H1 (cell line): ENCODE data around the gene ASTN2. TPM values are rescaled to one million over a fixed set of nuclear protein-coding genes. Genes with fewer than 3 reads are reported as not detected.

Experiments
- CTCF ChIA-PET: fragments of 300-600 bp; sonication (Branson Sonifier 250); formaldehyde crosslinking; loops from one replicate; lab custom pipeline; 2021; ENCODE audit not compliant: partially characterized antibody; lab: Charles Lee
- POLR2A ChIA-PET: fragments of 300-600 bp; sonication (Branson Sonifier 250); formaldehyde crosslinking; loops from one replicate; lab custom pipeline; 2021; ENCODE audit warnings: inconsistent platforms; ENCODE audit not compliant: partially characterized antibody; lab: Charles Lee
- DNase-seq, 2 experiments: peaks; one replicate each; pipeline versions ENCODE4 v3.0.0 to v3.0.0-alpha.2; 2010 to 2022; ENCODE audit warnings: low spot score in 2 of 2, low read depth in 1 of 2, mixed read lengths in 1 of 2
- FAIRE-seq: peaks from 2 replicates; lab custom pipeline; 2011; peaks lifted over from hg19 to GRCh38; lab: Jason Lieb, UNC
- H2AFZ ChIP-seq: 2 replicates; pipeline ENCODE4 v1.8.1; 2012; ENCODE audit warnings: low read length, inconsistent platforms
- H2AK5ac ChIP-seq: 2 replicates; pipeline ENCODE4 v1.6.1; 2013; ENCODE audit warnings: low read depth, low read length
- H2BK120ac ChIP-seq: replicated peaks from 2 replicates; pipeline ENCODE3; 2013; ENCODE audit warnings: low read depth, low read length, inconsistent platforms
- H2BK12ac ChIP-seq: 2 replicates; pipeline ENCODE4 v1.6.1; 2013; ENCODE audit warnings: low read depth, low read length
- H2BK15ac ChIP-seq: 2 replicates; pipeline ENCODE4 v1.6.1; 2013; ENCODE audit warnings: low read length
- H2BK20ac ChIP-seq: 2 replicates; pipeline ENCODE4 v1.6.1; 2013; ENCODE audit warnings: low read length
- H2BK5ac ChIP-seq: 2 replicates; pipeline ENCODE4 v1.6.1; 2013; ENCODE audit warnings: low read depth, low read length
- H3K14ac ChIP-seq: 2 replicates; pipeline ENCODE4 v1.6.1; 2013; ENCODE audit warnings: inconsistent platforms; ENCODE audit not compliant: insufficient read length
- H3K18ac ChIP-seq: 2 replicates; pipeline ENCODE4 v1.6.1; 2013; ENCODE audit warnings: low read length; ENCODE audit errors: extremely low read depth
- H3K23ac ChIP-seq: 2 replicates; pipeline ENCODE4 v1.6.1; 2013; ENCODE audit warnings: inconsistent platforms; ENCODE audit not compliant: insufficient read length
- H3K23me2 ChIP-seq: 2 replicates; pipeline ENCODE4 v1.6.1; 2013; ENCODE audit warnings: low read depth, low read length
- H3K27ac ChIP-seq: 2 replicates; pipeline ENCODE4 v1.6.1; 2011; ENCODE audit warnings: low read depth, low read length, inconsistent platforms
- H3K27me3 ChIP-seq, 4 experiments: replicated peaks in 1 of 4; 1 replicate in 1 of 4; 2 replicates in 3 of 4; pipeline versions ENCODE4 v1.6.1 to v1.8.1; 2011 to 2013; ENCODE audit warnings: low read length in 3 of 4, mild to moderate bottlenecking in 3 of 4, inconsistent platforms in 2 of 4, mixed read lengths in 2 of 4, moderate library complexity in 1 of 4; ENCODE audit not compliant: control insufficient read depth in 3 of 4, insufficient read depth in 3 of 4; ENCODE audit errors: extremely low read depth in 1 of 4
- H3K36me3 ChIP-seq, 4 experiments: 2 replicates each; pipeline versions ENCODE4 v1.6.1 to v1.8.1; 2011 to 2013; ENCODE audit warnings: mild to moderate bottlenecking in 4 of 4, low read length in 3 of 4, moderate library complexity in 2 of 4, control low read depth in 1 of 4, inconsistent platforms in 1 of 4; ENCODE audit not compliant: insufficient read depth in 4 of 4, control insufficient read depth in 2 of 4
- H3K4ac ChIP-seq: replicated peaks from 2 replicates; pipeline ENCODE3; 2013; ENCODE audit warnings: low read length, low read depth, mixed read lengths, inconsistent platforms; ENCODE audit not compliant: insufficient read length
- H3K4me1 ChIP-seq, 4 experiments: replicated peaks in 1 of 4; 1 replicate in 1 of 4; 2 replicates in 3 of 4; pipeline versions ENCODE4 v1.6.1 to v1.8.1; 2011 to 2013; ENCODE audit warnings: low read length in 3 of 4, inconsistent platforms in 2 of 4, mixed read lengths in 1 of 4; ENCODE audit not compliant: insufficient read depth in 4 of 4, control insufficient read depth in 3 of 4
- H3K4me2 ChIP-seq, 2 experiments: 2 replicates each; pipeline versions ENCODE4 v1.6.1 to v1.8.1; 2011 to 2013; ENCODE audit warnings: low read depth in 2 of 2, low read length in 2 of 2, control low read depth in 1 of 2, inconsistent platforms in 1 of 2, mild to moderate bottlenecking in 1 of 2; ENCODE audit not compliant: insufficient read depth in 1 of 2
- H3K4me3 ChIP-seq, 4 experiments: fragments of 200-600, 300-600 bp in 1 of 4; sonication (generic), shearing (Covaris generic), sonication (Bioruptor Twin) in 1 of 4; 2 replicates each; pipeline versions ENCODE4 v1.5.1 to v1.8.1; 2011 to 2016; ENCODE audit warnings: low read length in 4 of 4, low read depth in 3 of 4, control low read depth in 2 of 4, inconsistent platforms in 2 of 4, mild to moderate bottlenecking in 2 of 4, mixed read lengths in 1 of 4, moderate library complexity in 1 of 4; ENCODE audit not compliant: insufficient read depth in 2 of 4; ENCODE audit errors: extremely low read depth in 1 of 4
- H3K56ac ChIP-seq: replicated peaks from 2 replicates; pipeline ENCODE3; 2013; ENCODE audit warnings: low read depth, mild to moderate bottlenecking, mixed read lengths, low read length, inconsistent platforms; ENCODE audit not compliant: insufficient read length
- H3K79me1 ChIP-seq: 2 replicates; pipeline ENCODE4 v1.6.1; 2013; ENCODE audit warnings: low read depth, low read length, control low read depth
- H3K79me2 ChIP-seq, 2 experiments: 2 replicates each; pipeline versions ENCODE4 v1.6.1 to v1.8.1; 2012 to 2013; ENCODE audit warnings: low read length in 2 of 2, mild to moderate bottlenecking in 2 of 2, inconsistent platforms in 1 of 2; ENCODE audit not compliant: insufficient read depth in 2 of 2, control insufficient read depth in 1 of 2
- H3K9ac ChIP-seq, 4 experiments: replicated peaks in 1 of 4; 1 replicate in 1 of 4; 2 replicates in 3 of 4; pipeline versions ENCODE4 v1.6.1 to v1.8.1; 2011 to 2013; ENCODE audit warnings: low read depth in 3 of 4, low read length in 3 of 4, control low read depth in 2 of 4, mild to moderate bottlenecking in 2 of 4, moderate library complexity in 2 of 4, inconsistent platforms in 1 of 4; ENCODE audit errors: extremely low read depth in 1 of 4
- H3K9me3 ChIP-seq, 2 experiments: 2 replicates each; pipeline versions ENCODE4 v1.6.1 to v1.8.1; 2012 to 2013; ENCODE audit warnings: mild to moderate bottlenecking in 2 of 2, moderate library complexity in 2 of 2, control low read depth in 1 of 2, inconsistent platforms in 1 of 2, low read depth in 1 of 2, low read length in 1 of 2, mixed read lengths in 1 of 2; ENCODE audit not compliant: insufficient read depth in 2 of 2
- H4K20me1 ChIP-seq, 2 experiments: replicated peaks in 1 of 2; 2 replicates each; pipeline versions ENCODE3 to v1.8.1; 2011 to 2013; ENCODE audit warnings: inconsistent platforms in 2 of 2, low read length in 2 of 2, mild to moderate bottlenecking in 1 of 2; ENCODE audit not compliant: insufficient read depth in 2 of 2, control insufficient read depth in 1 of 2
- H4K5ac ChIP-seq: 2 replicates; pipeline ENCODE4 v1.6.1; 2013; ENCODE audit warnings: low read length, low read depth, mixed read lengths, inconsistent platforms; ENCODE audit not compliant: insufficient read length
- H4K8ac ChIP-seq: 2 replicates; pipeline ENCODE4 v1.8.0; 2013; ENCODE audit warnings: mild to moderate bottlenecking, moderate library complexity, low read length, inconsistent platforms; ENCODE audit not compliant: insufficient read depth; ENCODE audit errors: extremely low read depth
- H4K91ac ChIP-seq: replicated peaks from 2 replicates; pipeline ENCODE3; 2013; ENCODE audit warnings: low read length, mixed read lengths, inconsistent platforms; ENCODE audit not compliant: insufficient read length
- TCF12 ChIP-seq: IDR thresholded peaks from 2 replicates; pipeline ENCODE4 v1.6.1; 2011; ENCODE audit warnings: low read depth, mild to moderate bottlenecking, low read length
- WGBS, 2 experiments: shearing (Covaris generic) in 1 of 2; methylation state at CpG; one replicate each; pipeline versions ENCODE4 v1.1.6 to v1.1.7; 2013 to 2015; ENCODE audit warnings: low lambda C conversion rate in 2 of 2, mixed read lengths in 2 of 2, inconsistent platforms in 1 of 2, low coverage in 1 of 2, missing lambda C conversion rate in 1 of 2; ENCODE audit not compliant: insufficient replicate concordance in 2 of 2, insufficient coverage in 1 of 2, insufficient read length in 1 of 2; ENCODE audit errors: extremely low coverage in 1 of 2, missing lambda C conversion rate in 1 of 2; 5-methylcytosine and 5-hydroxymethylcytosine counted together
- polyA plus RNA-seq, 7 experiments: library from polyadenylated mRNA; depleted of rRNA in 3 of 7; stranded (reverse) in 5 of 7; unstranded in 2 of 7; fragments of >200 nt in 5 of 7; fragments of 200-250 nt in 2 of 7; gene quantifications; 1 replicate in 5 of 7; 2 replicates in 1 of 7; 4 replicates in 1 of 7; pipeline versions ENCODE4 v1.2.1 to v1.2.3, GENCODE V29; 2011 to 2013; ENCODE audit warnings: missing spikeins in 2 of 7, mixed read lengths in 2 of 7
- total RNA-seq: library from RNA; stranded (reverse); fragmentation: NEBNext Ultra II Directional; extraction: Animal tissue kit (Norgen Biotek cat#: 25700); gene quantifications from 2 replicates; pipeline ENCODE4 v1.2.1, GENCODE V29; 2021
- TF ChIP-seq, protein P1 (sequence below): IDR thresholded peaks from 2 replicates; pipeline ENCODE4 v1.6.1; 2011; ENCODE audit warnings: low read length, improper control_type of control experiment

The ASTN2 gene
- total and polyA plus RNA-seq, 2 of the 8 experiments (the other 6 are each of a cell fraction or from before 2014, with no cell fraction given), result 8.2 to 13.7 TPM

GRCh38 chr9:116674210-116674980 is 740.5 kb downstream of the ASTN2 start:
- WGBS, 2 experiments, result 85% methylated on average over 5 of the region's 5 CpGs; no CpG with 5 or more reads in 1 of the 2 experiments
- CTCF ChIA-PET, result interaction anchor here (1.1 kb wide), 1 partner anchor 83 kb away, joined by 5 read pairs; no protein-coding TSS in a partner anchor

More at GRCh38 chr9:116674210-116674980, 740.5 kb downstream of the ASTN2 start:
- Histone ChIP-seq H3K9me3 (peaks cover 39 to 43% of the 10 kb centered on the region in 2 experiments), H2BK20ac (no peak overlapping the region), H3K4me1 (no peaks in the 10 kb centered on the region), H3K79me1 (no peaks in the 10 kb centered on the region), H3K36me3 (peaks cover 0 to 4% (median 1%) of the 10 kb centered on the region in 4 experiments; a peak in 2 of 8 replicates), H2BK5ac (no peak overlapping the region), H3K9ac (no peak overlapping the region), H3K4ac (no peak overlapping the region), H3K23ac (no peak overlapping the region), H2AK5ac (no peak overlapping the region), H4K20me1 (peaks cover 0 to 1% of the 10 kb centered on the region in 2 experiments), H3K79me2 (no peaks in the 10 kb centered on the region), H3K14ac (no peak overlapping the region), H2BK15ac (no peak overlapping the region), H4K8ac (no peak overlapping the region), H3K4me2 (no peak overlapping the region), H3K56ac (no peak overlapping the region), H3K27ac (no peak overlapping the region), H3K4me3 (no peak overlapping the region), H3K23me2 (no peaks in the 10 kb centered on the region), H2BK120ac (no peak overlapping the region), H3K27me3 (no peaks in the 10 kb centered on the region), H4K91ac (no peak overlapping the region), H2BK12ac (no peak overlapping the region), H2AFZ (no peak overlapping the region), H3K18ac (no peak overlapping the region), H4K5ac (no peak overlapping the region)
- POLR2A ChIA-PET, result no interaction called here
- TF ChIP-seq TCF12, result peak; percentile 94
- TF ChIP-seq, protein P1, sequence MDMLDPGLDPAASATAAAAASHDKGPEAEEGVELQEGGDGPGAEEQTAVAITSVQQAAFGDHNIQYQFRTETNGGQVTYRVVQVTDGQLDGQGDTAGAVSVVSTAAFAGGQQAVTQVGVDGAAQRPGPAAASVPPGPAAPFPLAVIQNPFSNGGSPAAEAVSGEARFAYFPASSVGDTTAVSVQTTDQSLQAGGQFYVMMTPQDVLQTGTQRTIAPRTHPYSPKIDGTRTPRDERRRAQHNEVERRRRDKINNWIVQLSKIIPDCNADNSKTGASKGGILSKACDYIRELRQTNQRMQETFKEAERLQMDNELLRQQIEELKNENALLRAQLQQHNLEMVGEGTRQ, result no peak
- no peak for DNase-seq
- FAIRE-seq, result no peak
